Urothelium cell line (cell line): ENCODE data around the gene ZCCHC9.
"Not testable (repeated sequence)": the region's sequence is repeated elsewhere in the genome, so short reads cannot be mapped to it uniquely, and the experiment has no call there.

Experiments used
- DNase-seq: peaks from one replicate; pipeline ENCODE4 v3.0.0; 2011; ENCODE audit warnings: low spot score, mixed read lengths
- FAIRE-seq: peaks from 2 replicates; lab custom pipeline; 2011; peaks lifted over from hg19 to GRCh38; lab: Jason Lieb, UNC

ZCCHC9 gene, protein sequence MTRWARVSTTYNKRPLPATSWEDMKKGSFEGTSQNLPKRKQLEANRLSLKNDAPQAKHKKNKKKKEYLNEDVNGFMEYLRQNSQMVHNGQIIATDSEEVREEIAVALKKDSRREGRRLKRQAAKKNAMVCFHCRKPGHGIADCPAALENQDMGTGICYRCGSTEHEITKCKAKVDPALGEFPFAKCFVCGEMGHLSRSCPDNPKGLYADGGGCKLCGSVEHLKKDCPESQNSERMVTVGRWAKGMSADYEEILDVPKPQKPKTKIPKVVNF

DNA sequence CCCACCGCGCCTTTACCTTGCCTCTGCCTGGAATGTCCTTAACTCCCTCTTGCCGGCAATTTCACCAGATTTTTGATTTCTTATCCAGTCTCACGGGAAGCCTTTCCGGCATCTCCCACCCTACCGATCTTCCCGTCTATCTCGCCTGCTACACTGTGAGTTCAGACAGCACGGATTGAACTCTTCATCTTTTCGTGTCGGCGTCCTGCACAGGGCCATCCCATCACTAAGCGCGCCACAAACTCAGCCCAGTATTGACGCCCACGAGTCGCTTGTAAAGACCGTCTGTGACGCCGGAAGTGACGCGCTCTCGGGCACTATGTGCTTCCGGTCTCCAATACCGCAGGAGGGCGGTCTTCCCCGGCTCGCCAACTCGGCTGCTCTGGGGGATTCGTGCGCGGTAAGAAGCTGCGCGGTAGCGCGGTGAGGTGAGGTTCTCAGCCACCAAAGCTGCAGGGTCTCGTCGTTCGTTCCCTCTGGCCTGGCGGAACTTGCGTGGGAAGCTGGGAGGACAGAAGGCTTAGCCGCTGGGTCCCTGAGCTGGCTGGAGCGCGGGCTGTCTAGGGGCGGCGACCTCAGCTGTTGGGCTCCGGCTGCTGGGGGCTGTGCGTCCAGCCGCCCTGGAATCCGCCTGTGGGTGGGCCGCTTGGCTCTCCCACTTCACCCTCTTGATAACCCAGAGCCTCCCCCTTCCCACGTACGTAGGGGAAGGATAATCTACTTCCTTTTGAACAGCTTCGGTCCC lies at the start of gene ZCCHC9:
ZCCHC9 (plus strand) TSS at position 317 of the 745 bp plus-strand sequence. CDS start 3,171 bp downstream, outside the sequence.
- peak; percentile 93 for FAIRE-seq
- peak; percentile 92 for DNase-seq

DNA sequence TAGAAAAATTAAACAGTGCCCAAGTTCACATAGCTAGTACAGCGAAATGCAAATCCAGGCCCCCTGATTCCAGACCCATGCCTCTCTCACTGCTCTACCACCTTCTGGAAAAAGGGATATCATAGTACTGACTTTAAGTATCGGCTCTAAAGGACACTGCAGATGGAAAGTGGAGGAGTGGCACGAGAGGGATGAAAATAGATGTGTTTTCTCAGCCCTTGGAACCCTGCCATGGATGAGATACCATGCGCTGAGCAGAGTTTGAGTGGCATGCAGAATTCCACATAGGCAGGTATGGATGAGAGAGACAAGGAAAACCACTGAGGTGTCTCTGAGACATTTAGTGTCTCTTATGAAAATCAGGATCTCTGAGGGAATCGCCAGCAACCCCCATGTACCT lies 49.5 kb upstream of the ZCCHC9 start:
- FAIRE-seq: no peak
- DNase-seq: no peak

DNA sequence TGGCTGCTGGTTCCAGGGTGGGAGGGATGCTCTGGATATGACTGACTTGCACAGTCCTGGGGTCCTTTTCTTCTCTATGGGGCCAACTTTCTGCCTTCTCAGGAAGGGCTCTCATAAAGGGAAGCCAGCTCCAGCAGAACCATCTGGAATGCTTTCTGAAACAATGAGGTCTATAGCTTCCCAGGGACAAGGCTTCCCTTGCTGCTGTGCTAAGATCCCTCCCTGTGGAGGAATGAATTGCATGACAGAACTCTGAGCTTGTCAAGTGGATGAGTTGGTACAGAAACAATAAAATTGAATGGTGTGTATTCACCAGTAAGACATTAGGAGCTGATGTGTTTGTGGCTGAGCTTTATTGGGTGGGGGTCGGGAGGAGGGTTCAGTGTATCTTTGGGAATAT lies 48.5 kb upstream of the ZCCHC9 start:
- FAIRE-seq: no peak
- DNase-seq: no peak

DNA sequence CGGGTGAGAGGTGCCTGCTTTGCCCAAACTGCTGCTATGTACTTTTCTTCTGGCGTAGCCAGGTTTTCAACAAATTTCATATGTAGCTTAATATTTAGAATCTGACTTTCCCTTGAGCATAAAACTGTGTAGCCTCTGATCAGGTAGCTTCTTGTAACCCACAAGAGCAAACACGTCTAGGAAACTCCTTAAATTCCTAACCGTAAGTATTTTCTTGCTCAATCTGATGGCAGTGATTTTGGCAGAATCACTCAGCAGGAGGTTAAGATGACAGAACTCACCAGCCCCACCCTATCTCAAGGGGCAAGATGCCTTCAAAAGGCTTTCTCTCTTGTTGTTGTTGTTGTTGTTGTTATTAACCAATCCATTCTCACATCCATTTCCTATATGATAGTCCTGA lies 47.5 kb upstream of the ZCCHC9 start:
- FAIRE-seq: no peak

DNA sequence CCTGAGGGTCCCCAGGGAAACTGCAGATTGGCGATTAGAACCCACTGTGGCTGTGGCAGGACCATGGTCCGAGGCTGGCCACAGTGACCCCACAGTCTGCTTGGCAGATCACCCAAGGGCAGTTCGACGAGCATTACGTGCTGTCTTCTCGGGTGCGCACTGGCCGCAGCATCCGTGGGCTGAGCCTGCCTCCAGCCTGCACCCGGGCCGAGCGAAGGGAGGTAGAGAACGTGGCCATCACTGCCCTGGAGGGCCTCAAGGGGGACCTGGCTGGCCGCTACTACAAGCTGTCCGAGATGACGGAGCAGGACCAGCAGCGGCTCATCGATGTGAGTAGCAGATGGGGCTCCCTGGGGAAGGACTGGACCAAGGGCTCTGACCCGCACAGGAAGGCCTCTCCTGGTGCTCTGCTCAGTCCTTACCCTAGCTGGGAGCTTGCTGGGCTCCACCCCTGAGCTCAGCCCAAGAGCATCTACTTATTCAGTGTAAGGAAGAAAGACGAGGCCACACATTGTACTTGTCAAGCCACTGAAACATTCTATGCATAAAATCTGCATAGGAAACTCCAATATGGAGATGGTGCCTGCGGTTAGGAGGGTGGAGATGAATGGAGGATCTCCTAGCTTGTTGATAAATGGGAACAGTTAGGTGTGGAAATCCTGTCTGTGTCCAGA lies 46.4 kb upstream of the ZCCHC9 start:
- no peak for FAIRE-seq
- no peak for DNase-seq

More for the DNA sequence above, 47.5 kb upstream of the ZCCHC9 start:
- DNase-seq: no peak

DNA sequence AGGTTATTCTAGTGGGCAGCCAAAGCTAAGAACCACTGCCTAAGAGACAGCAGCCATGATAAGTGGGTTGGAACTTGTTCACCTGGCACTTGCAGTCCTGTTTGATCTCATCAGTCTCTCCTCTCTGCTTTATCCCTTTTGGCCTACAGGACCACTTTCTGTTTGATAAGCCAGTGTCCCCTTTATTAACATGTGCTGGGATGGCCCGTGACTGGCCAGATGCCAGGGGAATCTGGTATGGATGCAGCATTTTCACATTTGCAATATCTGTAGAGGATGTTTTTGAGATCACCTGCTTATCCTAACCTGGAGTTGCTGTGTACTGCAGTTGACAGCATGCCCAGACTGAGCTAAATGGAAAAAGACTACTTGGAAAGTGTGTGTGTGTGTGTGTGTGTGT lies 44.6 kb upstream of the ZCCHC9 start:
- FAIRE-seq (no peak), DNase-seq (no peak)

DNA sequence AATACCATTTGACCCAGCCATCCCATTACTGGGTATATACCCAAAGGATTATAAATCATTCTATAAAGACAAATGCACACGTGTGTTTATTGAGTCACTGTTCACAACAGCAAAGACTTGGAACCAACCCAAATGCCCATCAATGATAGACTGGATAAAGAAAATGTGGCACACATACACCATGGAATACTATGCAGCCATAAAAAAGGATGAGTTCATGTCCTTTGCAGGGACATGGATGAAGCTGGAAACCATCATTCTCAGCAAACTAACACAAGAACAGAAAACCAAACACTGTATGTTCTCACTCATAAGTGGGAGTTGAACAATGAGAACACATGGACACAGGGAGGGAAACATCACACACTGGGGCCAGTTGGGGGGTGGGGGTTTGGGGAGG lies 38.6 kb upstream of the ZCCHC9 start:
- not testable (repeated sequence) for FAIRE-seq, DNase-seq

DNA sequence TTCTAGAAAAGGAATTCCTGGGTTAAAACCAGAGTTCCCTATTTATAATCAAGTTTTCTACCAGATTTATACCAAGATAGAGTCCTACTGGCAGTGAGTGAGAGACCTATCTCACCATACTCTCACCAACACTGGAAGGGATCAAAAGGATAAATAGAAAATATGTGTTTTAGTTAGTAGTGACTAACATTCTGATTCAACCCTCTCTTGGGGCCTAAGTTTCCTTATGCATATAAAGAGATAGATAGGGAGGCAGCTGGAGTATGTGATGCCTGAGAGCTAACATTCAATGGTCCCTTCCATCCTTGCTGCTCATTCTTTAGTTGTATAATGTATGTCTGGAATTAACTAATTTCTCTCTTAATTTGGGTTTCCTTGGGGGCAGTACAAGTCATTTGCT lies 36.3 kb upstream of the ZCCHC9 start:
- FAIRE-seq (no peak), DNase-seq (no peak)

DNA sequence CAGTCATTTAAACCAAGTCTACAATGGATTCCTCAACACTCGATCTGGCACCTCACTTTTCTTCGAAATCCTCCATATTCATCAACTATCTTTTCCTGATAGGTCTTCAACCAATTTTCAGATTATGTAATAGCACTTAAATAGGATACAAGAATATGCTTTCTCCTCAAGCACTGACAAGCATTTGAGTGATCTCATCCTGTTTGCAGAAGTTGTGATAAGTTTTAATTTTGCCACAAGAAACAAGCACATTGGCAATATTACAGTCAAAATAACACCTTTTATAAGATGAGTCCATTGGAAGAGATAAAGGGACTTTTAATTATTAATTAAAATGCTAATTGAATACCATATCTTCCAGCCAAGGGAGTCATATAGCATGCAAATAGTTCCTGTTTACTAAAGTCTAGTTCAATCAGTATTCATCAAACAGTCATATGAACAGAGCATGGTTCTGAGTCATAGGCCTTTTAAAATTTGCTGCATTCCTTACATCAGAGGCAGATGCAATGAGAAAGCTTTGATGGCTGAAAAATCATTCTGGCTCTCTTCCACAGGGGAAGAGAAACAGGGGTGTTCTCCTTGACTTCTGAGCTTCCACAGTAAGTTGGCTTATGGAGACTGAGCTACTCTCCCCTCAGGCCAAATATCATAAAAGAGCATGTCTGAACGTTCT lies 32.7 kb upstream of the ZCCHC9 start:
- DNase-seq: peak; percentile 42
- no peak for FAIRE-seq

DNA sequence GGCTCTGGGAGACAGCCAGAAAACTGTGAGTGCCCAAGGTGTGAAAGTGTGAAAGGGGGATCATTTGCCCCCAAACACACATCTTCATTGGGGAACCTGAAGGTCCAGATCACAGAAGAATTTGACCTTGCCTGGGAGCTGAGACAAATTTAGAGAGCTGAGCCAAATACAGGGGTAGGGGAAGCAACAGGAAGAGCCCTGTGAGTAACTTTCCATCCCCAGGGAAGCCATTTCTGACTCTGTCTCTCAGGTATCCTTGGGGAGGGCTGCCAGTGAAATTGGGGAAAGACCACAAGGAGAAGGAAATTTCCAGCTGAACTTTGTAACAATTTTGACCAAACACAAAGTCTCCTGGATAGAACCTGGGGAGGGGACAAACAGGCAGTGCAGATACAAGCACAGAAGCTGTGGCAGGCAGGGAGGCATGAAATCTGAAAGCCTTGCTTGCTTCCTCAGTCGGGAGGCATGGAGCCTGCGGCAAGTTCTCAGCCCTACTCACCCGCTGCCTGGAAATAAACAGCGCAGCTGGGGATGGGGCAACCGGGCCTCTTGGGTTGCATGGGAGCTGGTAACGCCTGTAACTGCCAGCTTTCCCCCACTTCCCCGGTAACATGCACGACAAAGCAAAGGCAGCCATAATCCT lies 31.5 kb upstream of the ZCCHC9 start:
- FAIRE-seq: no peak

DNA sequence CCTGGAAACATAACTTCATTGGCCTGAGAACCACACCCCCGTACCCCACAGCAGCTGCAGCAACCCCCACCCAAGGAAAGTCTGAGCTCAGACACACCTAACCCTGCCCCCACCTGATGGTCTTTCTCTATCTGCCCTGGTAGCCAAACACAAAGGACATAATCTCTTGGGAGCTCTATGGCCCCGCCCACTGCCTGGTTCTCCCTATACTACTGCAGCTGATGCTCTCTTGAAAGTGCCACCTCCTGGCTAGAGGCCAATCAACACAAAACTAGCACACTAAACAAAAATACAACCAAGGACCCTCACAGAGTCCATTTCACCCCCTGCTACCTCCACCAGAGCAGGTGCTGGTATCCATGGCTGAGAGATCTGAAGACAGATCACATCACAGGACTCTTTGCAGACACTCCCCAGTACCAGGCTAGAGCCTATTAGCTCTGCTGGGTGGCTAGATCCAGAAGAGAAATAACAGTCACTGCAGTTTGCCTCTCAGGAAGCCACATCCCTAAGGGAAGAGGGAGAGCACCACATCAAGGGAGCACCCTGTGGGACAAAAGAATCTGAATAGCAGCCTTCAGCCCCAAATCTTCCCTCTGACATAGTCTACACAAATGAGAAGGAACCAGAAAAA lies 30.9 kb upstream of the ZCCHC9 start:
- not testable (repeated sequence) for FAIRE-seq

More for the DNA sequence above, 31.5 kb upstream of the ZCCHC9 start:
- DNase-seq: no peak

DNA sequence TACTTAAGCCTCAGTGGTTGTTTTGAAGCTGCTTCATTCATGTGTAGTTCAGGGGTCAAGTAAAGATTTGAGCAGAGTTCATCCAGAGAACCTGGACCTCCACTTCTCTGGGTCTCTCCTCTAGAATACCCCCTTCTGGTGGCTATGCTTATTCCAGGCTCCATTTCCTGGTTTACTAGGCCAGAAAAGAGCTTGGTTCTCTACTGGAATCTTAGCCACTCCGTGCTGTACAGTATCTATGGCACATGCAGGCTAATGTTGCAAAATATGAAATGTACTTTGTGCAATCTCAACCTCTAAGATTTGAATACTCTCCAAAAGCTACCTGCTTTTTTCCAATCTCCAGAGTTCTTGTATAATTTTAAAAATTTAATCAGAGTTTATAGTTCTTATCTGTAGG lies 17.4 kb upstream of the ZCCHC9 start:
- DNase-seq (no peak), FAIRE-seq (no peak)

More for the DNA sequence above, 30.9 kb upstream of the ZCCHC9 start:
- DNase-seq: not testable (repeated sequence)

DNA sequence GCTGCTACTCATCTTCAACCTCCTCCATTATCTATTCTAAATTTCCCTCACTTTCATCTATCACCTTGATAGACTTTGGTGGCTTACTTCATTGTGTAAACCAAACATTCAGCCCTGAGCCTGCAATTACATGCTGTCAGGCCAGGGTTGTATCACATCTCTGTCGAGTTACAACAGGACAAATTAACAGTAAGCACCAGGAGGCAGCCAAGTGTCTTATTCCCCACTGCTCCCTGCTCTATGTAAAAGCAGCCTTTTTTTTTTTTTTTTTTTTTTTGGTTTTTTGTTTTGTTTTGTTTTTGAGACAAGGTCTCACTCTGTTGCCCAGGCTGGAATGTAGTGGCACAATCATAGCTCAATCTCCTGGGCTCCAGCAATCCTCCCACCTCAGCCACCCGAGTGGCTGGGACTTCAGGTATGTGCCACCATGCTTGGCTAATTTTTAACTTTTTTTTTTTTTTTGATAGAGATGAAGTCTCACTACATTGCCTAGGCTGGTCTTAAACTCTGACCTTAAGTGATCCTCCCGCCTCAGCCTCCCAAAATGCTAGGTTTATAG lies 15.2 kb upstream of the ZCCHC9 start:
- DNase-seq: no peak
- no peak for FAIRE-seq

DNA sequence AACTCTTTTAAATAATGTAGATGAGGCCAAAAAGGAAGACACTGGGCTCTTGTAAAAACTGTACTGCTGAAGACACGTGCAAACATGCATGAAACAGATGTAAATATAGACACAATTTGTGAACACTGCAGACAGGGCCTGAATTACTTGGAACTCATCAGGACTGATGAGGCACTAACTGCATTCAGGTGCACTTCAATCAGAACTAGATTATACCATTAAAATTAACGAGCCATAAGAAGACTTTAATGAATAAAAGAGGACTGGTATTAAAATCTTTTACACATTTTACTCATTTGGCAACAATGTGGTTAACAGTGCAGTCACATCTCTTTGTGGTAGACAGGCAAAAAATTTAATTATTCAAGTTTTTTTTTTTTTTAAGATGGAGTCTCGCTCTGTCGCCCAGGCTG lies 13.4 kb upstream of the ZCCHC9 start:
- FAIRE-seq (no peak), DNase-seq (no peak)

DNA sequence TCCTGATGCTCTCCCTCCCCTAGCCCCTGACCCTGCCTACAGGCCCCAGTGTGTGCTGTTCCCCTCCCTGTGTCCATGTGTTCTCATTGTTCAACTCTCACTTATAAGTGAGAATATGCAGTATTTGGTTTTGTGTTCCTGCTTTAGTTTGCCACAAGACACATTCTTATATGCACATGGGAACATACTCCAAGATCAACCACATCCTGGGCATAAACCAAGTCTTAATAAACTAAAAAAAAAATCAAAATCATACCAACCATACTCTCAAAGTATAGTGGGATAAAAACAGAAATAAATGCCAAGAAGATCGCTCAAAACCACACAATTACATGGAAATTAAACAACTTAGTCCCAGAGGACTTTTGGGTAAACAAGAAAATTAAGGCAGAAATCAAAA lies 11.2 kb upstream of the ZCCHC9 start:
- DNase-seq: no peak
- no peak for FAIRE-seq

DNA sequence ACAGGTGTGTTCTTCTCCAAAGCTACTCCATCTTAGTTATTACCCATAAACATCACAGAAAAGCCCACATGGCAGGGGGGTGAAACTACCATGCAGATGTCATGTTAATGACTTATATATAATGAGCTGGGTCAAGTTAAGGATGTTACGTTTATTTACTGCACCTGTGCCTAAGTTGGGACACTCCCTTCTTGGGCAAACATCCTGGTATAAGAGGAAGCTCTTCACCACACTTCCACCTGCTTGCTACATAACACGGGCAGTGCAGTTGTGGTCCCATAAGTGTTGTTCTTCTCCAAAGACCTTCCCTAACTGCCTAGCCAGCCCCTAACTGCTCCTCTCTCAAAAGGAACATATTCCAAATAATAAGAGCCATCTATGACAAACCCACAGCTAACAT lies 9.3 kb upstream of the ZCCHC9 start:
- FAIRE-seq (no peak), DNase-seq (no peak)

DNA sequence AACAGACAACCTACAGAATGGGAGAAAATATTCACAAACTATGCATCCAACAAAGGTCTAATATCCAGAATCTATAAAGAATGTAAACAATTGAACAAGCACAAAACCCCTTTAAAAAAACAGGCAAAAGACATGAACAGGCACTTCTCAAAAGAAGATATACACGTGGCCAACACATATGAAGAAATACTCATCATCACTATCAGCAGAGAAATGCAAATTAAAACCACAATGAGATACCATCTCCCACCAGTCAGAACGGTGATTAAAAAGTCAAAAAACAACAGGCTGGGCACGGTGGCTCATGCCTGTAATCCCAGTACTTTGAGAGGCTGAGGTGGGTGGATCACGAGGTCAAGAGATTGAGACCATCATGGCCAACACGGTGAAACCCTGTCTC lies 7.4 kb upstream of the ZCCHC9 start:
- not testable (repeated sequence) for FAIRE-seq

DNA sequence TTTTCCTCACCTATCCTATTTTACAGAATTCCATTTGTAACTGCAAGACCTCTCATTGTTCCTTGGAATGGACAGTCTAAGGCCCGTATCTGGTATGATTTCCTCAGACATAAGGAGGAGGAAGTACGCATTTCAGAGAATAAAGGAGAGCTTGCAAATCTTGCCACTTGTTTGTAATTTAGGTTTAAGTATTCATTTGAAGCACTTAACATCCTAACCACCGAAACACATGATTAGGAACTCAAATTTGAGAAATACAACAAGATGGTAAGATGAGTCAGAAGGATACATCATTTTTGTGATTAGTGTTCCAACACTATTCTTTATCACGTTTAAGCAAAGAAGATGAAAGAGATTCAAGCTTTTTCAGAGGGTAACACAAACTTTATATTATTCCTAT lies 3.9 kb upstream of the ZCCHC9 start:
- FAIRE-seq (no peak), DNase-seq (no peak)

More for the DNA sequence above, 7.4 kb upstream of the ZCCHC9 start:
- DNase-seq: not testable (repeated sequence)

DNA sequence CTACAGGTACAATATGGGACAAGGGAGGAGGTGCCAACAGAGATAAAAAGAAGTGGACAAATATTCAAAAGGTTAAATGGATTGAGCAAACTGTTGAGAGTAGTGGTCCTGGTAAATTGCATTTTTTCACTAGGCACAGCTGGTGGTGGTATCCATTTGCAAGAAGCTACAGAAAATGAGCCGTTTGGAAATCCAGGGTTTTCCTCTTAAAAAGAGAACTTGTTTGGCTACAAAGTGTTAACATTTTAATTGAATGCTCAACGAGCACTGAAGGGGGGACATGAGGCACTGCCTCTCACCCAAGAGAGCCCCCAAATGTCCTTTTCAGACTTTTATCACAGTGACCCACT lies 491 bp upstream of the ZCCHC9 start:
- no peak for FAIRE-seq
- DNase-seq: no peak

DNA sequence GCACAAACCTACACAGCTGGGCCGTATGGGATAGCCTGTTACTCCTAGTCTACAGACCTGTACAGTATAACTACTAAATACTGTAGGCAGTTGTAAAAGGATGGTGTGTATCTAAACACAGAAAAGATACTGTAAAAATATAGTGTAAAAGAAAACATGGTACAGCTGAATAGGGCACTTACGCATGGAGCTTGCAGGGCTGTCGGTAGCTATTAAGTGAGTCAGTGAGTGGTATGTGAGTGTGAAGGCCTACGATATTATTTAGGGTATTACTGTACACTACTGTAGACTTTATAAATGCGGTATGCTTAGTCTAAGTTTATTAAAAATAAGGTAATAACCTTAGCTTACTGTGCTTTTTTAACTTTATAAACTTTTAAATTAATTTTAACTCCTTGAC lies 1.2 kb downstream of the ZCCHC9 start:
- FAIRE-seq (no peak), DNase-seq (no peak)
